Activated naive CD8-positive, alpha-beta T cell treated with anti-CD3 and anti-CD28 coated beads, Interleukin-2, amount 50 U/mL, for 24 hours (primary cell): ENCODE measurements around the gene ITGB5.
A peak's percentile ranks its signal among the peaks of the same experiment; 100 is the strongest.

ENCODE experiments used
- ATAC-seq: fragments of 150-1000 bp; cut with Tn5 transposase; one replicate; pipeline ENCODE4 v1.10.0; 2021
- DNase-seq: peaks from one replicate; pipeline ENCODE4 v3.0.0; 2021
- H3K27ac Mint-ChIP-seq: one replicate; pipeline ENCODE4 v1.8.0; 2021; ENCODE audit warnings: mild to moderate bottlenecking, mixed read lengths
- H3K27me3 Mint-ChIP-seq: one replicate; pipeline ENCODE4 v1.8.0; 2021; ENCODE audit warnings: mixed read lengths
- H3K36me3 Mint-ChIP-seq: one replicate; pipeline ENCODE4 v1.8.0; 2021; ENCODE audit warnings: low read depth, mixed read lengths
- H3K4me1 Mint-ChIP-seq: one replicate; pipeline ENCODE4 v1.8.0; 2021; ENCODE audit warnings: mixed read lengths
- H3K4me3 Mint-ChIP-seq: one replicate; pipeline ENCODE4 v1.8.0; 2021; ENCODE audit warnings: mild to moderate bottlenecking, moderate library complexity, mixed read lengths
- H3K9me3 Mint-ChIP-seq: one replicate; pipeline ENCODE4 v1.8.0; 2021; ENCODE audit warnings: mixed read lengths

ITGB5 gene

GRCh38 chr3:124883766-124884473, 3.2 kb downstream of the ITGB5 start:
- Mint-ChIP-seq H3K4me3 (no peak overlapping the region), H3K27ac (no peak overlapping the region), H3K4me1 (peaks cover 13% of the 10 kb centered on the region), H3K27me3 (peaks cover 50% of the 10 kb centered on the region), H3K36me3 (no peaks in the 10 kb centered on the region), H3K9me3 (no peaks in the 10 kb centered on the region)
- ATAC-seq: no peak
- DNase-seq: no peak

GRCh38 chr3:124882816-124883747, 4.1 kb downstream of the ITGB5 start:
- no peak for DNase-seq
- no peak overlapping the region for H3K4me3 Mint-ChIP-seq
- no peaks in the 10 kb centered on the region for H3K9me3 Mint-ChIP-seq
- ATAC-seq: no peak
- peaks cover 18% of the 10 kb centered on the region for H3K4me1 Mint-ChIP-seq
- no peaks in the 10 kb centered on the region for H3K36me3 Mint-ChIP-seq
- no peak overlapping the region for H3K27ac Mint-ChIP-seq
- H3K27me3 Mint-ChIP-seq: peaks cover 43% of the 10 kb centered on the region

- no peaks in the 10 kb centered on the region for H3K36me3 Mint-ChIP-seq
- no peak overlapping the region for H3K4me3 Mint-ChIP-seq
- no peak for ATAC-seq
- H3K4me1 Mint-ChIP-seq: peaks cover 17% of the 10 kb centered on the region
- peaks cover 36% of the 10 kb centered on the region for H3K27me3 Mint-ChIP-seq
- no peak overlapping the region for H3K27ac Mint-ChIP-seq
- DNase-seq: no peak
- H3K9me3 Mint-ChIP-seq: no peaks in the 10 kb centered on the region
Observed at GRCh38 chr3:124881976-124882697, 5.0 kb downstream of the ITGB5 start.

- Mint-ChIP-seq H3K4me1 (peaks cover 12% of the 10 kb centered on the region), H3K4me3 (no peak overlapping the region), H3K9me3 (no peaks in the 10 kb centered on the region), H3K36me3 (no peaks in the 10 kb centered on the region), H3K27ac (peak overlapping the region; percentile 40), H3K27me3 (peaks cover 21% of the 10 kb centered on the region)
- no peak for DNase-seq
- no peak for ATAC-seq
Observed at GRCh38 chr3:124879337-124879680, 7.9 kb downstream of the ITGB5 start.

- Mint-ChIP-seq H3K27ac (peak overlapping the region; percentile 40), H3K9me3 (no peaks in the 10 kb centered on the region), H3K36me3 (no peaks in the 10 kb centered on the region), H3K4me3 (no peak overlapping the region), H3K27me3 (peaks cover 19% of the 10 kb centered on the region), H3K4me1 (peaks cover 12% of the 10 kb centered on the region)
- ATAC-seq (peak; percentile 63), DNase-seq (no peak)
Observed at GRCh38 chr3:124878561-124879336, 8.4 kb downstream of the ITGB5 start.

- H3K36me3 Mint-ChIP-seq: no peaks in the 10 kb centered on the region
Observed at GRCh38 chr3:124877674-124878073, 9.5 kb downstream of the ITGB5 start.

GRCh38 chr3:124876401-124876878, 10.7 kb downstream of the ITGB5 start:
- DNase-seq (no peak), ATAC-seq (no peak)
- Mint-ChIP-seq H3K9me3 (no peaks in the 10 kb centered on the region), H3K36me3 (no peaks in the 10 kb centered on the region), H3K27me3 (peaks cover 16% of the 10 kb centered on the region), H3K4me1 (peaks cover 12% of the 10 kb centered on the region), H3K4me3 (no peak overlapping the region), H3K27ac (no peak overlapping the region)

More at GRCh38 chr3:124877674-124878073, 9.5 kb downstream of the ITGB5 start:
- ATAC-seq: no peak
- DNase-seq: no peak
- H3K27me3 Mint-ChIP-seq: peaks cover 21% of the 10 kb centered on the region
- no peaks in the 10 kb centered on the region for H3K9me3 Mint-ChIP-seq
- no peak overlapping the region for H3K4me3 Mint-ChIP-seq
- H3K27ac Mint-ChIP-seq: no peak overlapping the region
- peaks cover 12% of the 10 kb centered on the region for H3K4me1 Mint-ChIP-seq

- Mint-ChIP-seq H3K27ac (no peak overlapping the region), H3K27me3 (peaks cover 21% of the 10 kb centered on the region), H3K4me3 (no peak overlapping the region), H3K9me3 (no peaks in the 10 kb centered on the region), H3K36me3 (no peaks in the 10 kb centered on the region), H3K4me1 (peaks cover under 1% of the 10 kb centered on the region)
- DNase-seq (no peak), ATAC-seq (no peak)
Observed at GRCh38 chr3:124873226-124873625, 13.9 kb downstream of the ITGB5 start.

GRCh38 chr3:124867511-124867910, 19.7 kb downstream of the ITGB5 start:
- H3K9me3 Mint-ChIP-seq: no peaks in the 10 kb centered on the region
- H3K27ac Mint-ChIP-seq: no peak overlapping the region
- H3K4me3 Mint-ChIP-seq: no peak overlapping the region
- DNase-seq (no peak), ATAC-seq (no peak)
- peaks cover 14% of the 10 kb centered on the region for H3K27me3 Mint-ChIP-seq
- H3K4me1 Mint-ChIP-seq: no peaks in the 10 kb centered on the region
- H3K36me3 Mint-ChIP-seq: no peaks in the 10 kb centered on the region

- Mint-ChIP-seq H3K4me3 (no peak overlapping the region), H3K27ac (no peak overlapping the region), H3K36me3 (no peaks in the 10 kb centered on the region), H3K27me3 (peaks cover 7% of the 10 kb centered on the region), H3K9me3 (no peaks in the 10 kb centered on the region), H3K4me1 (no peaks in the 10 kb centered on the region)
- no peak for DNase-seq
- ATAC-seq: no peak
Observed at GRCh38 chr3:124862006-124862405, 25.2 kb downstream of the ITGB5 start.

GRCh38 chr3:124861041-124861440, 26.1 kb downstream of the ITGB5 start:
- no peaks in the 10 kb centered on the region for H3K9me3 Mint-ChIP-seq
- H3K4me1 Mint-ChIP-seq: no peaks in the 10 kb centered on the region
- DNase-seq: no peak
- no peak overlapping the region for H3K27ac Mint-ChIP-seq
- no peak for ATAC-seq
- H3K4me3 Mint-ChIP-seq: no peak overlapping the region
- H3K36me3 Mint-ChIP-seq: no peaks in the 10 kb centered on the region
- H3K27me3 Mint-ChIP-seq: peaks cover 5% of the 10 kb centered on the region

- no peaks in the 10 kb centered on the region for H3K4me1 Mint-ChIP-seq
- no peaks in the 10 kb centered on the region for H3K36me3 Mint-ChIP-seq
- no peaks in the 10 kb centered on the region for H3K9me3 Mint-ChIP-seq
- peaks cover 7% of the 10 kb centered on the region for H3K27me3 Mint-ChIP-seq
- no peak for DNase-seq
- ATAC-seq: no peak
- H3K4me3 Mint-ChIP-seq: no peak overlapping the region
- no peak overlapping the region for H3K27ac Mint-ChIP-seq
Observed at GRCh38 chr3:124860599-124860998, 26.6 kb downstream of the ITGB5 start.

GRCh38 chr3:124859025-124859424, 28.1 kb downstream of the ITGB5 start:
- Mint-ChIP-seq H3K9me3 (no peaks in the 10 kb centered on the region), H3K27me3 (peaks cover 7% of the 10 kb centered on the region), H3K4me3 (no peak overlapping the region), H3K36me3 (no peaks in the 10 kb centered on the region), H3K4me1 (no peaks in the 10 kb centered on the region), H3K27ac (no peak overlapping the region)
- DNase-seq (no peak), ATAC-seq (no peak)

GRCh38 chr3:124858275-124858674, 28.9 kb downstream of the ITGB5 start:
- Mint-ChIP-seq H3K4me1 (no peaks in the 10 kb centered on the region), H3K27ac (no peak overlapping the region), H3K9me3 (no peaks in the 10 kb centered on the region), H3K4me3 (no peak overlapping the region), H3K27me3 (peaks cover 7% of the 10 kb centered on the region), H3K36me3 (no peaks in the 10 kb centered on the region)
- ATAC-seq (no peak), DNase-seq (no peak)
